ENCODE measurements around the gene ST6GALNAC3.

GRCh38 chr1:76290271-76290670 lies 215.7 kb downstream of the ST6GALNAC3 start:
- TF ChIP-seq GATA2 (IDR thresholded peaks at IDR 0.05; ENCODE audit: low read depth, low read length) (no peak), GATA3 (IDR thresholded peaks at IDR 0.05; ENCODE audit: low read depth, low read length) (no peak)
